SU-DHL-6 (cell line): ENCODE results near the gene SLC5A8.

ENCODE experiments used
- H2AFZ ChIP-seq: fragments of 200-600 bp; sonication (generic); 2 replicates; pipeline ENCODE4 v1.6.1; 2014; ENCODE audit warnings: low read depth, mild to moderate bottlenecking, moderate library complexity, mixed read lengths, antibody characterized with exemption, low read length; ENCODE audit not compliant: severe bottlenecking
- H3F3A ChIP-seq: fragments of 200-600 bp; shearing (Covaris generic); 2 replicates; pipeline ENCODE4 v1.6.0; 2016; ENCODE audit warnings: antibody characterized with exemption, mild to moderate bottlenecking; ENCODE audit not compliant: insufficient read depth
- H3K27ac ChIP-seq: fragments of 200-600 bp; sonication (generic); 2 replicates; pipeline ENCODE4 v1.5.1; 2016; ENCODE audit warnings: low read depth, mild to moderate bottlenecking, low read length, moderate library complexity, mixed read lengths
- H3K27me3 ChIP-seq: fragments of 200-600 bp; sonication (generic), shearing (Covaris generic); 2 replicates; pipeline ENCODE4 v1.6.0; 2014; ENCODE audit warnings: mild to moderate bottlenecking, low read length
- H3K36me3 ChIP-seq: fragments of 200-600 bp; sonication (generic); 2 replicates; pipeline ENCODE4 v1.6.1; 2014; ENCODE audit warnings: mild to moderate bottlenecking, low read length, mixed read lengths
- H3K4me2 ChIP-seq: fragments of 300-600, 200-600 bp; shearing (Covaris generic), sonication (generic); 2 replicates; pipeline ENCODE4 v1.6.0; 2014; ENCODE audit warnings: low read length, low read depth, mild to moderate bottlenecking; ENCODE audit not compliant: poor library complexity, severe bottlenecking
- H3K4me3 ChIP-seq: fragments of 200-600 bp; sonication (generic); 2 replicates; pipeline ENCODE4 v1.5.1; 2014; ENCODE audit warnings: antibody characterized with exemption, low read length, mild to moderate bottlenecking, mixed read lengths; ENCODE audit not compliant: insufficient read depth, poor library complexity, severe bottlenecking
- H3K79me2 ChIP-seq: fragments of 200-600 bp; sonication (generic); 2 replicates; pipeline ENCODE4 v1.6.1; 2014; ENCODE audit warnings: mild to moderate bottlenecking, low read length, moderate library complexity; ENCODE audit not compliant: insufficient read depth
- H3K9ac ChIP-seq: fragments of 200-600 bp; sonication (generic); 2 replicates; pipeline ENCODE4 v1.7.0; 2014; ENCODE audit warnings: mild to moderate bottlenecking, low read length
- H3K9me2 ChIP-seq: fragments of 200-600 bp; sonication (generic); replicated peaks from 2 replicates; pipeline ENCODE4 v1.6.1; 2014; ENCODE audit warnings: low read length; ENCODE audit not compliant: insufficient read depth
- H3K9me3 ChIP-seq: fragments of 200-600 bp; sonication (generic); 2 replicates; pipeline ENCODE4 v1.6.1; 2014; ENCODE audit warnings: low read length, mixed read lengths; ENCODE audit not compliant: insufficient read depth
- H4K20me1 ChIP-seq: fragments of 200-600 bp; sonication (generic); 2 replicates; pipeline ENCODE4 v1.6.1; 2014; ENCODE audit warnings: low read depth, mild to moderate bottlenecking, antibody characterized with exemption, low read length, moderate library complexity, mixed read lengths
- EZH2phosphoT487 ChIP-seq: fragments of 200-600 bp; sonication (generic), shearing (Covaris generic); conservative IDR thresholded peaks from 2 replicates; pipeline ENCODE4 v1.6.1; 2018; ENCODE audit warnings: mild to moderate bottlenecking, antibody characterized with exemption, low read length, moderate library complexity, mixed read lengths
- TF ChIP-seq, protein P1 (sequence below): fragments of 200-600 bp; sonication (generic); IDR thresholded peaks from one replicate; pipeline ENCODE4 v1.5.1; 2017; ENCODE audit warnings: antibody characterized with exemption, mild to moderate bottlenecking, low read length, moderate library complexity; ENCODE audit not compliant: insufficient read depth, poor library complexity, severe bottlenecking

The SLC5A8 gene

DNA sequence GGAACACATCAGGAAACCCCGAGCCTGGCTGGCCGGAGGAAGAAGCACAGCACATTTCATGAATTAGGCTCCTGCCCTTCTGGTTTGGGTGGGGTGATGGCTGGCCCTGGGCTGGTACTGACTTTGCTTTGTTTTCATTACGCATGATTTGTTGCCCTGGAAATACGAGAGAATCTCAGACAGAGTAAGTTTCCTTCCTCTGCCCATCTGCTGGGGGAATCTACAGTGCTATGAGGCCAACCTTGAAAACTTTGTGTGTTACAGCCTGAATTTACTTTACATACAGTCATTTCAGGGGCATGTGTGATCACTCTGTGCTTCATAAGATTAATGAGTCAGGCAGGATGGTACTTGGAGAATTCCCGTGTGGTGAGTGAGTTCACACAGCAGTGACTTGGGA, 20.5 kb upstream of the SLC5A8 start:
- no peak overlapping the region for H3K4me2 ChIP-seq
- no peaks in the 10 kb centered on the region for H3F3A ChIP-seq
- TF ChIP-seq EZH2phosphoT487: no peak
- TF ChIP-seq, protein P1, sequence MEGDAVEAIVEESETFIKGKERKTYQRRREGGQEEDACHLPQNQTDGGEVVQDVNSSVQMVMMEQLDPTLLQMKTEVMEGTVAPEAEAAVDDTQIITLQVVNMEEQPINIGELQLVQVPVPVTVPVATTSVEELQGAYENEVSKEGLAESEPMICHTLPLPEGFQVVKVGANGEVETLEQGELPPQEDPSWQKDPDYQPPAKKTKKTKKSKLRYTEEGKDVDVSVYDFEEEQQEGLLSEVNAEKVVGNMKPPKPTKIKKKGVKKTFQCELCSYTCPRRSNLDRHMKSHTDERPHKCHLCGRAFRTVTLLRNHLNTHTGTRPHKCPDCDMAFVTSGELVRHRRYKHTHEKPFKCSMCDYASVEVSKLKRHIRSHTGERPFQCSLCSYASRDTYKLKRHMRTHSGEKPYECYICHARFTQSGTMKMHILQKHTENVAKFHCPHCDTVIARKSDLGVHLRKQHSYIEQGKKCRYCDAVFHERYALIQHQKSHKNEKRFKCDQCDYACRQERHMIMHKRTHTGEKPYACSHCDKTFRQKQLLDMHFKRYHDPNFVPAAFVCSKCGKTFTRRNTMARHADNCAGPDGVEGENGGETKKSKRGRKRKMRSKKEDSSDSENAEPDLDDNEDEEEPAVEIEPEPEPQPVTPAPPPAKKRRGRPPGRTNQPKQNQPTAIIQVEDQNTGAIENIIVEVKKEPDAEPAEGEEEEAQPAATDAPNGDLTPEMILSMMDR: no peak
- no peaks in the 10 kb centered on the region for H3K27me3 ChIP-seq
- H3K27ac ChIP-seq: no peak overlapping the region
- H3K79me2 ChIP-seq: no peaks in the 10 kb centered on the region
- no peak overlapping the region for H3K4me3 ChIP-seq
- H3K9me2 ChIP-seq: no peaks in the 10 kb centered on the region
- H3K9ac ChIP-seq: no peak overlapping the region
- H3K9me3 ChIP-seq: no peaks in the 10 kb centered on the region
- H3K36me3 ChIP-seq: no peaks in the 10 kb centered on the region
- H2AFZ ChIP-seq: no peak overlapping the region
- no peaks in the 10 kb centered on the region for H4K20me1 ChIP-seq

DNA sequence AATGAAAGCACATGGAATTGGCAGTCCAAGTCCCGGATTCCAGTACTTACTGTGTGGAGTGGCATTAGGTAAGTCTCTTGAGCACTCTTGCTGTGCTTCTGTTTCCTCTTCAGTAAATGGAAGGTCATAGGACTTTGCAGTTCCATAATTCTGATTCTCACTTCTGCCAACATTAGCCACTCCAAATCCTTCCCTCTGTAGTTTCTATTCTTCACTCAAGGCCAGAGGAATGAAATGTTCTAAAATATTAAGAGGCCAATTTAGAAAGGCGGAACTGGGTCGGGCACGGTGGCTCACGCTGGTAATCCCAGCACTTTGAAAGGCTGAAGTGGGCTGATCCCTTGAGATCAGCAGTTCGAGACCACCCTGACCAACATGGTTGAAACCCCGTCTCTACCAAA, 19.8 kb upstream of the SLC5A8 start:
- no peaks in the 10 kb centered on the region for H3K9me3 ChIP-seq

DNA sequence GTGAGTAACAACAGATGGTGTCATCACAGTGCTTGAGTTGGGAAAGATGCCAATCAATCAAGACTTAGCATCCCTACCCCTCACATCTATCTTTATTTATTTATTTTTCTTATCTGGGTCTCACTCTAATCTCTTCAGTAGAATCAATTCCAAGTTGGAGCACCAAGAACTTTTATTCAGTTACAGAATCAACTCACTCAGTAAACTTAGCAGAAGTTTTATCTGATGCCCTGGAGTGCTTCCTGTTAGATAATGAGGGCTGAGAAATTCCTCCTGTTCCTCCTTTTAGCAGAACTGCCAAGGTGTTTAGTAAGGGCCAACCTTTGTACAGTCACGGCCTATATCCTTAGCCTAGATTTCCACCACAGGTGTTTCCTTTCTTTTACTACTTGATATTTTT, 11.3 kb upstream of the SLC5A8 start:
- Histone ChIP-seq H3K27ac (no peak overlapping the region), H2AFZ (no peak overlapping the region), H3K9me2 (no peaks in the 10 kb centered on the region), H3K4me2 (no peak overlapping the region), H3F3A (no peaks in the 10 kb centered on the region), H3K4me3 (no peak overlapping the region), H3K9ac (no peak overlapping the region), H3K9me3 (0 out of 2 replicates have a peak, but pooled peaks cover 1% of the 10 kb centered on the region), H3K36me3 (0 out of 2 replicates have a peak, but pooled peaks cover 2% of the 10 kb centered on the region), H4K20me1 (no peaks in the 10 kb centered on the region), H3K79me2 (no peaks in the 10 kb centered on the region), H3K27me3 (no peaks in the 10 kb centered on the region)
- no peak for TF ChIP-seq EZH2phosphoT487
- TF ChIP-seq, protein P1: no peak

More for the DNA sequence above, 19.8 kb upstream of the SLC5A8 start:
- Histone ChIP-seq H3K4me2 (no peak overlapping the region), H3K4me3 (no peak overlapping the region), H3K27me3 (no peaks in the 10 kb centered on the region), H3K36me3 (no peaks in the 10 kb centered on the region), H2AFZ (no peak overlapping the region), H3K27ac (no peak overlapping the region), H3K79me2 (no peaks in the 10 kb centered on the region), H4K20me1 (no peaks in the 10 kb centered on the region), H3F3A (no peaks in the 10 kb centered on the region), H3K9me2 (no peaks in the 10 kb centered on the region), H3K9ac (no peak overlapping the region)
- TF ChIP-seq, protein P1: no peak
- no peak for TF ChIP-seq EZH2phosphoT487

DNA sequence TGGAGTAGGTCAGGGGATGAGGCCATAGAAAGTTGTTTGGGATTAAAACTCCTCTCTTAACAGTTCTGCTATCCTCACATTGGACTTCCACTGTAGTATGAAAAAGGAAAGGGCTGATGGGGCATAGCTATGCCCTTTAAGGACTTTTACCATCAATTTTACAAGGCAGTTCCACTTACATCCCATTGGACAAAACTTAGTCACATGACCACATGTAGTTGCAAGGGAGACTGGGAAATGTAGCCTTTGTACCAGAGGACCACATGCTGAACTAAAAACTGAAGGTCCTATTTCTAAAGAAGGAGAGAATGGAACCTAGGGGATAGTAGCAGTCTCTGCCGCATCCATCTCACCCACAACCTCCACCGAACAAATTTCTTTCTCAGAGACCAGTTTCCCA, 6.8 kb upstream of the SLC5A8 start:
- H3K9ac ChIP-seq: no peak overlapping the region
- H3K4me3 ChIP-seq: no peak overlapping the region
- 0 out of 2 replicates have a peak, but pooled peaks cover 2% of the 10 kb centered on the region for H3K36me3 ChIP-seq
- 0 out of 2 replicates have a peak, but pooled peaks cover 4% of the 10 kb centered on the region for H3K9me3 ChIP-seq
- H3K4me2 ChIP-seq: no peak overlapping the region
- H4K20me1 ChIP-seq: no peaks in the 10 kb centered on the region
- TF ChIP-seq, protein P1: no peak
- no peak for TF ChIP-seq EZH2phosphoT487
- no peak overlapping the region for H3K27ac ChIP-seq
- no peaks in the 10 kb centered on the region for H3K9me2 ChIP-seq
- no peaks in the 10 kb centered on the region for H3K27me3 ChIP-seq
- no peak overlapping the region for H2AFZ ChIP-seq
- H3K79me2 ChIP-seq: no peaks in the 10 kb centered on the region
- no peaks in the 10 kb centered on the region for H3F3A ChIP-seq
